ENCODE results near the gene TVP23A.

- TF ChIP-seq, protein P1, sequence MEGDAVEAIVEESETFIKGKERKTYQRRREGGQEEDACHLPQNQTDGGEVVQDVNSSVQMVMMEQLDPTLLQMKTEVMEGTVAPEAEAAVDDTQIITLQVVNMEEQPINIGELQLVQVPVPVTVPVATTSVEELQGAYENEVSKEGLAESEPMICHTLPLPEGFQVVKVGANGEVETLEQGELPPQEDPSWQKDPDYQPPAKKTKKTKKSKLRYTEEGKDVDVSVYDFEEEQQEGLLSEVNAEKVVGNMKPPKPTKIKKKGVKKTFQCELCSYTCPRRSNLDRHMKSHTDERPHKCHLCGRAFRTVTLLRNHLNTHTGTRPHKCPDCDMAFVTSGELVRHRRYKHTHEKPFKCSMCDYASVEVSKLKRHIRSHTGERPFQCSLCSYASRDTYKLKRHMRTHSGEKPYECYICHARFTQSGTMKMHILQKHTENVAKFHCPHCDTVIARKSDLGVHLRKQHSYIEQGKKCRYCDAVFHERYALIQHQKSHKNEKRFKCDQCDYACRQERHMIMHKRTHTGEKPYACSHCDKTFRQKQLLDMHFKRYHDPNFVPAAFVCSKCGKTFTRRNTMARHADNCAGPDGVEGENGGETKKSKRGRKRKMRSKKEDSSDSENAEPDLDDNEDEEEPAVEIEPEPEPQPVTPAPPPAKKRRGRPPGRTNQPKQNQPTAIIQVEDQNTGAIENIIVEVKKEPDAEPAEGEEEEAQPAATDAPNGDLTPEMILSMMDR (IDR thresholded peaks at IDR 0.05; ENCODE audit: low read depth, low read length), result no peak
- TF ChIP-seq POLR2A (IDR thresholded peaks at IDR 0.05; ENCODE audit: extremely low read depth, insufficient read length) (no peak), MYC (IDR thresholded peaks at IDR 0.05; ENCODE audit: low read depth, low read length) (no peak)
- TF ChIP-seq, protein P2, sequence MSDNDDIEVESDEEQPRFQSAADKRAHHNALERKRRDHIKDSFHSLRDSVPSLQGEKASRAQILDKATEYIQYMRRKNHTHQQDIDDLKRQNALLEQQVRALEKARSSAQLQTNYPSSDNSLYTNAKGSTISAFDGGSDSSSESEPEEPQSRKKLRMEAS (IDR thresholded peaks at IDR 0.05; ENCODE audit: low read depth, low read length), result no peak
These were observed 11.9 kb downstream of the TVP23A start for GRCh38 chr16:10806698-10807097.

All from NB4 (cell line).